22Rv1 (cell line): ENCODE measurements around the gene PNPT1.

Experiments
- ZFX ChIP-seq: fragments of 450-650 bp; IDR thresholded peaks from 2 replicates; pipeline ENCODE4 v1.6.1; 2017; ENCODE audit warnings: antibody characterized with exemption, borderline replicate concordance
- TF ChIP-seq, protein P1 (sequence below): fragments of 450-650 bp; IDR thresholded peaks from 2 replicates; pipeline ENCODE4 v1.5.1; 2017; ENCODE audit warnings: mild to moderate bottlenecking

DNA sequence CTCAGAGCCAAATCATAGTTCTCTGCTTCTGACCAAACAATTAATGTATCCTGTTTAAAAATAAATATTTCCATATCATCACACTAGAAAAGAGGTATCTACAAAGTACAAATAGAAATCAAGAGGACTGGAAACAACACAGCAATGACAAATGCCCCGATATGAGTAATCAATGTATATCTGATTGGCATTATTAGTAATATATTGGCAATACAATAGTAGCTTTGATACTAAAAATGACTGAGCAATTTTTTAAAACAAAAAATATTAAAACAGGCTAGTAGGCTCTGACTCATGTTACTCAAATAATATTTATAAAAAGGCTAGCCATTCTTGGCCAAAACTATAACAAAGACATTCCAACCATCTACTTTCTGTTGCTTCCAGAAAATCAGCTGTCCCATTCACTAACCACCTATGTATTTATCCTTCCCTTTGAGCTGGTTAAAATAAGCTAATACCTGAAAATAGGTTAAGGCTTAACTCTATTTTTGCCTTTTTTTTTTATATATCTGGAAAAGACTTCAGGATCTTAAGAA, 89.5 kb downstream of the PNPT1 start:
- TF ChIP-seq, protein P1, sequence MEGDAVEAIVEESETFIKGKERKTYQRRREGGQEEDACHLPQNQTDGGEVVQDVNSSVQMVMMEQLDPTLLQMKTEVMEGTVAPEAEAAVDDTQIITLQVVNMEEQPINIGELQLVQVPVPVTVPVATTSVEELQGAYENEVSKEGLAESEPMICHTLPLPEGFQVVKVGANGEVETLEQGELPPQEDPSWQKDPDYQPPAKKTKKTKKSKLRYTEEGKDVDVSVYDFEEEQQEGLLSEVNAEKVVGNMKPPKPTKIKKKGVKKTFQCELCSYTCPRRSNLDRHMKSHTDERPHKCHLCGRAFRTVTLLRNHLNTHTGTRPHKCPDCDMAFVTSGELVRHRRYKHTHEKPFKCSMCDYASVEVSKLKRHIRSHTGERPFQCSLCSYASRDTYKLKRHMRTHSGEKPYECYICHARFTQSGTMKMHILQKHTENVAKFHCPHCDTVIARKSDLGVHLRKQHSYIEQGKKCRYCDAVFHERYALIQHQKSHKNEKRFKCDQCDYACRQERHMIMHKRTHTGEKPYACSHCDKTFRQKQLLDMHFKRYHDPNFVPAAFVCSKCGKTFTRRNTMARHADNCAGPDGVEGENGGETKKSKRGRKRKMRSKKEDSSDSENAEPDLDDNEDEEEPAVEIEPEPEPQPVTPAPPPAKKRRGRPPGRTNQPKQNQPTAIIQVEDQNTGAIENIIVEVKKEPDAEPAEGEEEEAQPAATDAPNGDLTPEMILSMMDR = no peak
- no peak for TF ChIP-seq ZFX
